ENCODE measurements around the gene ZNF785.

DNA sequence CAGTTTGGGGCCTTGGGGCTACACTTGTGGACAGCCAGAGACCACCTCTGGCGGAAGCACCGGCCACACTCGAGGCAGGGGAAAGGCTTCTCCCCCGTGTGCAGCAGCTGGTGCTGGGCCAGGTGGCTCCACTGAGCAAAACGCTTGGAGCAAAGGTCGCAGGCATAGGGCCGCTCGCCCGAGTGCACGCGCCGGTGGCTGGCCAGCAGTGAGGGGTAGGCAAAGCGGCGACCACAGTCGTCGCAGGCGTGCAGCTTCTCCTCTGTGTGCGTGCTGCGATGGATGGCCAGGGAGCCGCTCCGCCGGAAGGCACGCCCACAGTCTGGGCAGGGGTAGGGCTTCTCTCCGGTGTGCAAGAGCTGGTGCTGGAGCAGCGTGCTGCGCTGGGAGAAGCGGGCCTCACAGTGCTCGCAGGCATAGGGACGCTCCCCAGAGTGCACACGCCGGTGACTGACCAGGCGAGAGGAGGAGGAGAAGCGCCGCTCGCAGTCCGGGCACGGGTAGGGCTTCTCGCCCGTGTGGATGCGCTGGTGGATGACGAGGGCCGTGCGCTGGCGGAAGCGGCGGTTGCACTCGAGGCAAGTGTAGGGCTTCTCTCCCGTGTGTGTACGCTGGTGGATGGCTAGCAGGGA lies 18.9 kb upstream of the ZNF785 start:
- TF ChIP-seq CTCF (IDR thresholded peaks at IDR 0.05; ENCODE audit: borderline replicate concordance, extremely low read depth, low read length, poor library complexity, severe bottlenecking) (no peak), EZH2 (IDR thresholded peaks at IDR 0.05; ENCODE audit: borderline replicate concordance, low read depth, low read length, severe bottlenecking) (no peak)
